ENCODE measurements around the gene ORC3.
"Not testable (repeated sequence)": the region's sequence is repeated elsewhere in the genome, so short reads cannot be mapped to it uniquely, and the experiment has no call there.

The ORC3 gene

DNA sequence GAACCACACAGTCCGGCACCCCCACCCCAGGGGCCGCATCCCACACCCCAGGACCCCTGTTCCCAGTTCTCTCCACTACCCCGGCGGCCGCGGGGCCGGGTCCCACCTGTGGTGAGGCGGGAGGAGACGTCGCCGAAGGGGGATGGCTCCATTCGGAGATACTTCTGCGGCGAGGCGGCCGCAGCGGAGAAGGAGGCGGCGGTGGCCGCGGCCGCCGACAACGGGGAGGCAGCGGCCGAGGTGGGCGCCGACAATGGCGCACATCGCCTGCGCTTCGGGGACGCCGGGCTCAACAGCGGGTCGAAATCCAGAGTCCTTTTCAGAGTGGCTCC, 111.4 kb downstream of the ORC3 start:
- H3K4me3 ChIP-seq (ENCODE audit: low read length), result peak overlapping the region; percentile 98
- no peak for DNase-seq (ENCODE audit: low read depth)
- TF ChIP-seq, protein P1, sequence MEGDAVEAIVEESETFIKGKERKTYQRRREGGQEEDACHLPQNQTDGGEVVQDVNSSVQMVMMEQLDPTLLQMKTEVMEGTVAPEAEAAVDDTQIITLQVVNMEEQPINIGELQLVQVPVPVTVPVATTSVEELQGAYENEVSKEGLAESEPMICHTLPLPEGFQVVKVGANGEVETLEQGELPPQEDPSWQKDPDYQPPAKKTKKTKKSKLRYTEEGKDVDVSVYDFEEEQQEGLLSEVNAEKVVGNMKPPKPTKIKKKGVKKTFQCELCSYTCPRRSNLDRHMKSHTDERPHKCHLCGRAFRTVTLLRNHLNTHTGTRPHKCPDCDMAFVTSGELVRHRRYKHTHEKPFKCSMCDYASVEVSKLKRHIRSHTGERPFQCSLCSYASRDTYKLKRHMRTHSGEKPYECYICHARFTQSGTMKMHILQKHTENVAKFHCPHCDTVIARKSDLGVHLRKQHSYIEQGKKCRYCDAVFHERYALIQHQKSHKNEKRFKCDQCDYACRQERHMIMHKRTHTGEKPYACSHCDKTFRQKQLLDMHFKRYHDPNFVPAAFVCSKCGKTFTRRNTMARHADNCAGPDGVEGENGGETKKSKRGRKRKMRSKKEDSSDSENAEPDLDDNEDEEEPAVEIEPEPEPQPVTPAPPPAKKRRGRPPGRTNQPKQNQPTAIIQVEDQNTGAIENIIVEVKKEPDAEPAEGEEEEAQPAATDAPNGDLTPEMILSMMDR (conservative IDR thresholded peaks at IDR 0.05; ENCODE audit: low read depth, low read length), result no peak

DNA sequence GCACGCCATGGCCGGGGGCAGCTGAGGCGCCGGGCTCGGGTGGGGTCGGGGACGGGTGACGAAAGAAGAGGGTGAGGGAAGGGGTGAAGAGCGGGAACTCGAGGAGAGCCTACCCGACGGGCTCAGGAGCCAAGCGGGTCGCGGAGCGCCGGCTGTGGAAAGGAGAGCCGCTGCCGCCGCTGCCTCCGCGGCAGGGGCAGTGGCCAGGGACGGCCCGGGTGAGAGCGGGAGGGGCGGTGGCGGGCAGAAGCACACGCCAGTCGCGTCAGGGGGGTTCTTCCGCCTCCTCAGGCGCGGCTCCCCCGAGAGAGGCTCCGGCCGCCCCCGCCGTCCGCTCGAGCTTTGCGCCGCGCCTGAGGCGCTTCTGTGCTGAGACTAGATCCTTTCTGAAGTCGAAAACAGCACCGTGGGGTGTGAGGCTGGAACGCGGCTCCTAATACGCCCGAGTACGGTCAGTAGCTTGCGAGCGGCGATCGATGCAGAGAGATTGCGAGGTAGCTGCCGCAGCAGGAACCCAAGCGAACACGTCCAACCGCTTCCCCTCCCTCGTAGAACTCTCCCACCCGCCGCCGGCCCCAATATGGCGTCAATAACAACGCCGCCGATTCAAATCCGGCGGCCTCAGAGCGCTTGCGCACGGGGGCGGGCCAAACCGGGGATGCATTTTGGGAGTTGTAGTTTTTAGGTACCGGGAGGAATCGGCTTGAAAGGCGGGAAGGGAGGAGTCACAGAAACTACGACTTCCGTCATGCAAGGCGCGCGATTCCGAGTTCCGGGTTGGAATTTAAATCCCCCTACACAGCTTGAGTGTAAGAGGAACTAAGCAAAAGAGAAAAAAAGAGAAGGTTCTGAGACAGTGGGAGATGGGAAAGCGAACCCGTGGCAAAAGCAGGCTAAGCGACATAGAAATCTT, 112.0 kb downstream of the ORC3 start, which contains the start of gene AKIRIN2:
Gene AKIRIN2 (minus strand): TSS at position 558 of the 913 bp plus-strand sequence. CDS start 549 bp downstream, at position 9.
- peak within 1 kb of the TSS; percentile 98 for H3K4me3 ChIP-seq (ENCODE audit: low read length)
- DNase-seq (ENCODE audit: low read depth), result peak; percentile 98
- TF ChIP-seq, protein P1 (conservative IDR thresholded peaks at IDR 0.05; ENCODE audit: low read depth, low read length), result no peak

DNA sequence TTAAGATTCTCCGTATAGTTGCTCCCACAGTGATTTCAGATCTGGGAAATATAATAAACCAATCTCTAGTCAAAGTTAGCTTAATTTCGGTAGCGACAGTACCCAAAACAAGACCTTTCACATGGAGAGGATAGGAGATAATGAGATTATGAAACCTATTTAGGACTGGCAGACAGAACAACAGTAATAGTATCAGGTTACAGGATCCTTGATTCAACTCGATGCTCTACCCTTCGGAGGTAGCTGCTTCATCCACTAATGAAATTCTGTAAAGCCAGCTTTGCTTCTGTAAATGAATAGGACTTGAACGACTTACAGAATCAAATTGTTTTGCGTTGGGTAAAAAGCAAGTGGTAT, 112.6 kb downstream of the ORC3 start:
- peak overlapping the region; percentile 98 for H3K4me3 ChIP-seq (ENCODE audit: low read length)
- TF ChIP-seq, protein P1 (conservative IDR thresholded peaks at IDR 0.05; ENCODE audit: low read depth, low read length), result no peak
- no peak for DNase-seq (ENCODE audit: low read depth)

DNA sequence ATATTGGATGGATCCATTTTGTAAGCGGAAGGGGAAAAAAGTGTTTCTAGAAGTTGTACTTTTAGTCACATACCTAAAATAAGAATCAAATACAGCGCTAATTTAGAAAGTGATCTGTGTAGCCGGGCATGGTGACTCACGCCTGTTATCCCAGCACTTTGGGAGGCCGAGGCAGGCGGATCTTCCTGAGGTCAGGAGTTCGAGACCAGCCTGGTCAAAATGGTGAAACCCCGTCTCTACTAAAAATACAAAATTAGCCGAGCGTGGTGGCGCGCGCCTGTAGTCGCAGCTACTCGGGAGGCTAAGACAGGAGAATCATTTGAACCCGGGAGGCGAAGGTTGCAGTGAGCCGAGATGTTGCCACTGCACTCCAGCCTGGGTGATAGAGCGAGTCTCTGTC, 113.1 kb downstream of the ORC3 start:
- DNase-seq (ENCODE audit: low read depth), result not testable (repeated sequence)
- H3K4me3 ChIP-seq (ENCODE audit: low read length), result peak overlapping the region; percentile 98

DNA sequence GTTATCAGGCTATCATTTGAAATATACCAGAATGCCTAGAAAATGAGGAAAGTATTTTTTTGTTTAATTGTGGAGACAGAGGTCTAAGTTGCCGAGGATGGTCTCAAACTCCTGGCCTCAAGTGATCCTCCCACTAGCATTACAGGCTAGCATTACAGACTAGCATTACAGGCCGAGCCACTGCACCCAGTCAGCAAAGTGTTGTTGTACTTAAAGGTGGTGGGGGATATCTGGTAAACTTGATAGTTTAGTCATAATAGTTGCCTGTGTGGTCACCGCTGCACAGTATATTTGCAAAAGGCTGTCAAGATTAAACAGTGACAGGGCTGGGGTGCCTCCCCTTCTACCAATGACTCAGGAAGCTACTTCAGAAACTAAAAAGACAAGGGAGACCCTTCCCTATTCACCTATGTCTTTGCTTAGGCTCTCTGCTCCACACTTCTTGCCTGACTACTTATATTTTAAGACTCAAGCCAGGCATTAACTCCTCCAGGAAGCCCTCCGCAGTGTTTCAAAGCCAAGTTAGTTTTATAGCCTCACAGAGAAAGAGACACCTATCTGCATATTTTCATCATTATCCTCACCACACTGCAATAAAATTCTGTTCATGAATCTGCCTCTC, 115.2 kb downstream of the ORC3 start:
- TF ChIP-seq, protein P1 (conservative IDR thresholded peaks at IDR 0.05; ENCODE audit: low read depth, low read length), result no peak
- H3K4me3 ChIP-seq (ENCODE audit: low read length), result no peak overlapping the region
- DNase-seq (ENCODE audit: low read depth), result no peak

DNA sequence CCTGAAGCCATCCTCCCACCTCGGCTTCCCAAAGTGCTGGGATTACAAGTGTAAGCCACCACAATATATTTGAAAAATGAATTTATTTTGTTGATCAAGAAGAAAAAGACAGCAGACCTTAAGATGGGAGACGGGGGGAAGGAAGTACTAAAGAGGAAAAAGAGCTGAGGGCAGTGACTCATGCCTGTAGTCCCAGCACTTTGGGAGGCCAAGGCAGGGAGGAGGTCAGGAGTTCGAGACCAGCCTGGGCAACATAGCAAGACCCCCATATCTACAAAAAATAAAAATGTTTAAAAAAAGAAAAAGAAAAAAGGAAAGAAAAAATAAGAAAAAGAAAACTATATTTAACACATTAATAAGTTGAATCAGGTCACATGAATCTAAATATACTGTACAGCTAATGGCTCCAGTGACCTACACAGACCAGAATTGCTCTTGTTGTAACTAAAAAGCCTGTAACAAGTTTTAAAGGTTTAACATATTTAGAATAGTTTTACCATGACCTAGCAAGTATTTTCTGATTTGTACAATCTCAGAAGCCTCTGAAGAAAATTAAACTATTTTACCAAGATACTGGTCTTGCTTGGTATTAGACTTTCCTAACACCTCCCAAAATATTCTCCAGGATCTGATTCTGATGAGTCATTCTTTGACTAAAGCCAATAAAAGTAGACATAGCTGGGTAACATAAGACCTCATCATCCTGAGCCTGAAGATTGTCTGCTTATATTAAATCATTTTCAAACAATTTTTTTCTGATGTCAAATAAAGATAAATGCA, 116.4 kb downstream of the ORC3 start:
- no peak overlapping the region for H3K4me3 ChIP-seq (ENCODE audit: low read length)
- DNase-seq (ENCODE audit: low read depth), result no peak
- TF ChIP-seq, protein P1 (conservative IDR thresholded peaks at IDR 0.05; ENCODE audit: low read depth, low read length), result no peak

DNA sequence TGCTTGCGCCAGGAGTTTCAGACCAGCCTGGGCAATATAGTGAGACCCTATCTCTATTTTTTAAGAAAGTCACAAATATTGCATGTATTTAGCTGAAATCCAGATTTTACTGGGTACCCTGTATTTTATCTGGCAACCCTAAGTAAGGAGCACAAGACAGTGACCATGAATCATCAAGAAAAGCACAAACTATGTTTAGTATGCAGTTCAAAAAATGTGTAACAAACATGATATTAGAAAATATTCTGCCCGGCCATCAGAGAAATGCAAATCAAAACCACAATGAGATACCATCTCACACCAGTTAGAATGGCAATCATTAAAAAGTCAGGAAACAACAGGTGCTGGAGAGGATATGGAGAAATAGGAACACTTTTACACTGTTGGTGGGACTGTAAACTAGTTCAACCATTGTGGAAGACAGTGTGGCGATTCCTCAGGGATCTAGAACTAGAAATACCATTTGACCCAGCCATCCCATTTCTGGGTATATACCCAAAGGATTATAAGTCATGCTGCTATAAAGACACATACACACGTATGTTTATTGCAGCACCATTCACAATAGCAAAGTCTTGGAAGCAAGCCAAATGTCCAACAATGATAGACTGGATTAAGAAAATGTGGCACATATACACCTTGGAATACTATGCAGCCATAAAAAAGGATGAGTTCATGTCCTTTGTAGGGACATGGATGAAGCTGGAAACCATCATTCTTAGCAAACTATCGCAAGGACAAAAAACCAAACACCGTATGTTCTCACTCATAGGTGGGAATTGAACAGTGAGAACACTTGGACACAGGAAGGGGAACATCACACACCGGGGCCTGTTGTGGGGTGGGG, 118.9 kb downstream of the ORC3 start:
- H3K4me3 ChIP-seq (ENCODE audit: low read length); DNase-seq (ENCODE audit: low read depth): not testable (repeated sequence)
